H9 (cell line): Measurements from ENCODE around the gene IVNS1ABP. TPM values are rescaled to one million over a fixed set of nuclear protein-coding genes. Genes with fewer than 3 reads are reported as not detected.

Source experiments
- DNase-seq: peaks from one replicate; pipeline ENCODE4 v3.0.0-alpha.2; 2017
- H2AFZ ChIP-seq: one replicate; pipeline ENCODE4 v1.6.1; 2013; ENCODE audit warnings: mild to moderate bottlenecking, low read length, control low read depth, moderate library complexity
- H2AK5ac ChIP-seq: 2 replicates; pipeline ENCODE4 v1.6.1; 2013; ENCODE audit warnings: low read length, control low read depth, mixed read lengths; ENCODE audit not compliant: insufficient read length
- H2BK120ac ChIP-seq: one replicate; pipeline ENCODE4 v1.6.1; 2013; ENCODE audit warnings: low read depth, mild to moderate bottlenecking, low read length, control low read depth, inconsistent platforms; ENCODE audit not compliant: poor library complexity, severe bottlenecking
- H2BK12ac ChIP-seq: 2 replicates; pipeline ENCODE4 v1.6.1; 2013; ENCODE audit warnings: low read length, control low read depth, mixed read lengths, low read depth; ENCODE audit not compliant: insufficient read length
- H2BK15ac ChIP-seq: 2 replicates; pipeline ENCODE4 v1.6.1; 2013; ENCODE audit warnings: low read depth, low read length, control low read depth
- H2BK20ac ChIP-seq: one replicate; pipeline ENCODE4 v1.6.1; 2013; ENCODE audit warnings: low read depth, mild to moderate bottlenecking, low read length, control low read depth, inconsistent platforms; ENCODE audit not compliant: poor library complexity, severe bottlenecking
- H2BK5ac ChIP-seq: 2 replicates; pipeline ENCODE4 v1.6.1; 2013; ENCODE audit warnings: low read length, control low read depth, mixed read lengths; ENCODE audit not compliant: insufficient read length
- H3K14ac ChIP-seq: 2 replicates; pipeline ENCODE4 v1.6.1; 2013; ENCODE audit warnings: low read length, control low read depth; ENCODE audit not compliant: insufficient read depth
- H3K18ac ChIP-seq: 2 replicates; pipeline ENCODE4 v1.6.1; 2013; ENCODE audit warnings: low read depth, mild to moderate bottlenecking, mixed read lengths, low read length, control low read depth; ENCODE audit not compliant: insufficient read length
- H3K23ac ChIP-seq: 2 replicates; pipeline ENCODE4 v1.6.1; 2013; ENCODE audit warnings: low read length, control low read depth, mixed read lengths, low read depth; ENCODE audit not compliant: insufficient read length
- H3K23me2 ChIP-seq: 2 replicates; pipeline ENCODE4 v1.6.1; 2013; ENCODE audit warnings: low read depth, mild to moderate bottlenecking, mixed read lengths, low read length, control low read depth; ENCODE audit not compliant: insufficient read length, poor library complexity, severe bottlenecking
- H3K27ac ChIP-seq: 2 replicates; pipeline ENCODE4 v1.5.1; 2013; ENCODE audit warnings: low read length, control low read depth, mixed read lengths, low read depth; ENCODE audit not compliant: insufficient read length
- H3K27me3 ChIP-seq: 2 replicates; pipeline ENCODE4 v1.6.1; 2013; ENCODE audit warnings: low read length, control low read depth, inconsistent platforms; ENCODE audit not compliant: insufficient read depth
- H3K4ac ChIP-seq: 2 replicates; pipeline ENCODE4 v1.6.1; 2013; ENCODE audit warnings: low read depth, mild to moderate bottlenecking, control low read depth, inconsistent platforms, low read length, moderate library complexity
- H3K4me1 ChIP-seq: 2 replicates; pipeline ENCODE4 v1.6.1; 2013; ENCODE audit warnings: low read length, control low read depth, inconsistent platforms; ENCODE audit not compliant: insufficient read depth
- H3K4me2 ChIP-seq: 2 replicates; pipeline ENCODE4 v1.6.1; 2013; ENCODE audit warnings: low read length, control low read depth, mixed read lengths; ENCODE audit not compliant: insufficient read length, insufficient read depth
- H3K56ac ChIP-seq: 2 replicates; pipeline ENCODE4 v1.6.1; 2013; ENCODE audit warnings: low read depth, mild to moderate bottlenecking, mixed read lengths, low read length, control low read depth; ENCODE audit not compliant: insufficient read length
- H3K79me1 ChIP-seq: 2 replicates; pipeline ENCODE4 v1.6.1; 2013; ENCODE audit warnings: low read depth, mild to moderate bottlenecking, moderate library complexity, low read length, control low read depth, inconsistent platforms; ENCODE audit not compliant: insufficient read depth, poor library complexity, severe bottlenecking
- H3K79me2 ChIP-seq: 2 replicates; pipeline ENCODE4 v1.6.1; 2013; ENCODE audit warnings: low read length, control low read depth, inconsistent platforms; ENCODE audit not compliant: insufficient read depth
- H3K9ac ChIP-seq: 2 replicates; pipeline ENCODE4 v1.6.1; 2013; ENCODE audit warnings: low read length, control low read depth, mixed read lengths; ENCODE audit not compliant: insufficient read length; ENCODE audit errors: extremely low read depth
- H3K9me3 ChIP-seq: one replicate; pipeline ENCODE4 v1.6.1; 2013; ENCODE audit warnings: low read depth, low read length, inconsistent platforms; ENCODE audit not compliant: control insufficient read depth
- H3T11ph ChIP-seq: one replicate; pipeline ENCODE4 v1.6.1; 2013; ENCODE audit warnings: mild to moderate bottlenecking, low read length, control low read depth, inconsistent platforms
- H4K20me1 ChIP-seq: one replicate; pipeline ENCODE4 v1.6.1; 2013; ENCODE audit not compliant: control insufficient read depth, insufficient read length, insufficient read depth
- H4K5ac ChIP-seq: 2 replicates; pipeline ENCODE4 v1.6.1; 2013; ENCODE audit warnings: low read depth, mild to moderate bottlenecking, mixed read lengths, low read length, control low read depth; ENCODE audit not compliant: insufficient read length
- H4K8ac ChIP-seq: replicated peaks from 2 replicates; pipeline ENCODE4 v1.6.1; 2013; ENCODE audit warnings: low read length, control low read depth, mixed read lengths, low read depth; ENCODE audit not compliant: insufficient read length
- H4K91ac ChIP-seq: 2 replicates; pipeline ENCODE4 v1.6.1; 2013; ENCODE audit warnings: low read depth, mild to moderate bottlenecking, moderate library complexity, mixed read lengths, low read length, control low read depth; ENCODE audit not compliant: insufficient read length
- H3K27ac Mint-ChIP-seq, 3 experiments: 2 replicates in 2 of 3; 3 replicates in 1 of 3; pipeline ENCODE4 v1.8.0; 2020 to 2021; ENCODE audit warnings: mixed read lengths in 3 of 3, mild to moderate bottlenecking in 1 of 3, moderate library complexity in 1 of 3
- H3K27me3 Mint-ChIP-seq: 2 replicates; pipeline ENCODE4 v1.8.0; 2021; ENCODE audit warnings: low read depth, mild to moderate bottlenecking, moderate library complexity, mixed read lengths
- H3K36me3 Mint-ChIP-seq, 3 experiments: 2 replicates in 2 of 3; 3 replicates in 1 of 3; pipeline ENCODE4 v1.8.0; 2020 to 2021; ENCODE audit warnings: low read depth in 3 of 3, mixed read lengths in 3 of 3; ENCODE audit not compliant: insufficient read depth in 1 of 3
- H3K4me1 Mint-ChIP-seq, 2 experiments: 2 replicates each; pipeline ENCODE4 v1.8.0; 2020; ENCODE audit warnings: mixed read lengths in 2 of 2
- H3K4me3 Mint-ChIP-seq, 2 experiments: 2 replicates in 1 of 2; 3 replicates in 1 of 2; pipeline ENCODE4 v1.8.0; 2020 to 2021; ENCODE audit warnings: mild to moderate bottlenecking in 2 of 2, mixed read lengths in 2 of 2, moderate library complexity in 1 of 2
- H3K9me3 Mint-ChIP-seq, 2 experiments: 2 replicates in 1 of 2; 3 replicates in 1 of 2; pipeline ENCODE4 v1.8.0; 2020; ENCODE audit warnings: mild to moderate bottlenecking in 2 of 2, mixed read lengths in 2 of 2, moderate library complexity in 1 of 2
- total RNA-seq: library from RNA; stranded (reverse); gene quantifications from 2 replicates; pipeline ENCODE4 v1.2.1, GENCODE V29; 2021
- TF ChIP-seq, protein P1 (sequence below): fragments of 200-600 bp; sonication (generic); conservative IDR thresholded peaks from 3 replicates; pipeline ENCODE4 v1.8.0; 2021; ENCODE audit warnings: antibody characterized with exemption, mild to moderate bottlenecking

IVNS1ABP gene
- total RNA-seq, 1 experiment from 2014 or later: 110 TPM

DNA sequence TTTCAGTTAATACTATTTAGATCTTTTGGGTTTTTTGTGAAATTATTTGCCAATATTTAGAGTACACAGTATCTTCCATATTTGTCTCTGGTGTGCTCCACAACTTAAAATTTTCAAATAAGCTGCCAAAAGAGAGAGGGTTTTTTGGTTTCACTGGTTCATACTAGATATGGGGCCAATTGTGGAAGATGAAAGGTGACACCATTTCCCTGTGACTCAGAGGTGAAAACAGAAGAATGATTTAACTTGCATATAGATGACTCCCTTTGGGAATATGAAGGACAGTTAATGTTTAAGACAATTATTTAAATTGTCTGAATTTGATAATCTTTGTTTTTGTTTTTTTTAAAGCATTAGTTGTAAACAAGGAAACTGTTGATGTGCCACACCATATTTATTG lies 37.5 kb downstream of the IVNS1ABP start:
- Histone ChIP-seq H3K79me2 (no peaks in the 10 kb centered on the region), H3K14ac (no peak overlapping the region), H3K9me3 (no peaks in the 10 kb centered on the region), H3K23me2 (no peaks in the 10 kb centered on the region), H2BK120ac (no peak overlapping the region), H3T11ph (no peak overlapping the region), H4K8ac (no peak overlapping the region), H2BK5ac (no peak overlapping the region), H4K91ac (no peak overlapping the region), H3K23ac (no peak overlapping the region), H3K4me1 (no peaks in the 10 kb centered on the region), H3K4me2 (no peak overlapping the region), H2BK15ac (no peak overlapping the region), H2BK12ac (no peak overlapping the region), H3K79me1 (no peaks in the 10 kb centered on the region), H3K18ac (no peak overlapping the region), H3K4ac (no peak overlapping the region), H2BK20ac (no peak overlapping the region), H3K27ac (no peak overlapping the region), H3K56ac (no peak overlapping the region), H2AK5ac (no peak overlapping the region), H3K27me3 (no peaks in the 10 kb centered on the region), H3K9ac (no peak overlapping the region), H4K20me1 (no peaks in the 10 kb centered on the region), H4K5ac (no peak overlapping the region), H2AFZ (no peak overlapping the region)
- TF ChIP-seq, protein P1, sequence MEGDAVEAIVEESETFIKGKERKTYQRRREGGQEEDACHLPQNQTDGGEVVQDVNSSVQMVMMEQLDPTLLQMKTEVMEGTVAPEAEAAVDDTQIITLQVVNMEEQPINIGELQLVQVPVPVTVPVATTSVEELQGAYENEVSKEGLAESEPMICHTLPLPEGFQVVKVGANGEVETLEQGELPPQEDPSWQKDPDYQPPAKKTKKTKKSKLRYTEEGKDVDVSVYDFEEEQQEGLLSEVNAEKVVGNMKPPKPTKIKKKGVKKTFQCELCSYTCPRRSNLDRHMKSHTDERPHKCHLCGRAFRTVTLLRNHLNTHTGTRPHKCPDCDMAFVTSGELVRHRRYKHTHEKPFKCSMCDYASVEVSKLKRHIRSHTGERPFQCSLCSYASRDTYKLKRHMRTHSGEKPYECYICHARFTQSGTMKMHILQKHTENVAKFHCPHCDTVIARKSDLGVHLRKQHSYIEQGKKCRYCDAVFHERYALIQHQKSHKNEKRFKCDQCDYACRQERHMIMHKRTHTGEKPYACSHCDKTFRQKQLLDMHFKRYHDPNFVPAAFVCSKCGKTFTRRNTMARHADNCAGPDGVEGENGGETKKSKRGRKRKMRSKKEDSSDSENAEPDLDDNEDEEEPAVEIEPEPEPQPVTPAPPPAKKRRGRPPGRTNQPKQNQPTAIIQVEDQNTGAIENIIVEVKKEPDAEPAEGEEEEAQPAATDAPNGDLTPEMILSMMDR: no peak
- no peak for DNase-seq
- no peaks in the 10 kb centered on the region for H3K4me1 Mint-ChIP-seq
- H3K4me3 Mint-ChIP-seq: no peak overlapping the region
- no peaks in the 10 kb centered on the region for H3K27me3 Mint-ChIP-seq
- H3K9me3 Mint-ChIP-seq: no peaks in the 10 kb centered on the region
- H3K27ac Mint-ChIP-seq: no peak overlapping the region
- H3K36me3 Mint-ChIP-seq: peaks cover 0 to 2% (median 1%) of the 10 kb centered on the region in 3 experiments; a peak in 2 of 7 replicates
